Right lobe of liver (tissue), 4 donors: Measurements from ENCODE around the gene DFFA.

ENCODE experiments used
- CTCF ChIP-seq, 4 donors: fragments of 200-600 bp in 3 of 4; fragments of 450-650 bp in 1 of 4; IDR thresholded peaks; one replicate each; pipeline versions ENCODE4 v1.5.1 to v1.8.0; 2016 to 2022; ENCODE audit warnings: antibody characterized with exemption in 4 of 4, mild to moderate bottlenecking in 2 of 4
- POLR2A ChIP-seq: fragments of 450-650 bp; IDR thresholded peaks from one replicate; pipeline ENCODE4 v1.6.1; 2017; ENCODE audit warnings: antibody characterized with exemption, mild to moderate bottlenecking
- donor health status: DM: no; HTN: no; CAD: no.
- donor health status: DM: no; HTN: no; CAD: no.
- donor health status: DM: no; HTN: yes; CAD: no.

DNA sequence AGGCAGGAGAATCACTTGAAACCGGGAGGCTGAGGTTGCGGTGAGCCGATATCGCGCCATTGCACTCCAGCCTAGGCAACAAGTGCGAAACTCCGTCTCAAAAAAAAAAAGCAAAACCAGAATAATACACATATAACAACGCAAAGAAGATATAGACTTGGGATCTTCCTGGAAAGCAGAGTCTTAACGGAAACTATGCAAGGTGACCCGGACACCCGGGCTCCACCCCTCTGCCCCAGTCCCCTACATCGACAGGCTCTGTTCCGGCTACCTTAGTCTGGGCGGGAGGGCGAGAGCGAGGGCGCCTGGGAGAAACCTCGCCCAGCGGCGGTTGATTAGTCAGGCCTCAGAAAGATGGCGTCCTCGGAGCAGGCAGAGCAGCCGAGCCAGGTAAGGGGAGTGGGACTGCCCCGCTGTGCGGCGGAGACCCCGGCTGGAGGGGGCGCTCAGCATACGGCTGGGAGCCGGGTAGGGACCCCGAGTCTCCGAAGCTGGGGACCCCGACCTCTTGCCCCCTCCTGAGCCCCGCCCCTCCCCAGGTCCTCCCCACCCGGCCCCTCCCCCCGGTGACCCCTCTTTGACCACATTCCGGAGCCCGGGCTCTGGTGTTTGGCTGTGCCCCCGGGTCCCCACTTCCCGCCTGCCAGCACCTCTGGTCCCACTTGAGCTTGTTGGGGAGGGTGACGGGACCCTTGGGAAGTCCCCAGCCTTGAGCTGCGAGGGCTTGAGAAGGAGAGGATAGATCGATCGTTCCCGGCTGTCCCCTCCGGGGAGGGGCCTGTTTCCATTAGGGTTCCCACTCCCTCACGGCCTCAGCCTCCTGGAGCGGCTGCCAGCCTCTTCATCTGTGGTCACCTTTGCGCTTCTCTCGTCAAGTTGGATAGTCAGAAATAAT lies 2.5 kb upstream of the DFFA start, which contains the start of gene PEX14:
- TF ChIP-seq CTCF (IDR thresholded peaks at IDR 0.05) = no peak
- TF ChIP-seq POLR2A = peak; percentile 42
